K562 (cell line): ENCODE results near the gene NUTM1. TPM values are rescaled to one million over a fixed set of nuclear protein-coding genes. Genes with fewer than 3 reads are reported as not detected.

ENCODE experiments used
- BRF1 ChIP-seq: IDR thresholded peaks from 3 replicates; pipeline ENCODE4 v1.6.1; 2011; ENCODE audit warnings: borderline replicate concordance, mild to moderate bottlenecking; ENCODE audit not compliant: insufficient read length; ENCODE audit errors: extremely low read depth
- CBX5 ChIP-seq: IDR thresholded peaks from 2 replicates; pipeline ENCODE4 v1.6.1; 2014; ENCODE audit warnings: low read depth, borderline replicate concordance
- DACH1 ChIP-seq: fragments of 450-650 bp; IDR thresholded peaks from 2 replicates; pipeline ENCODE4 v1.6.1; 2018; ENCODE audit not compliant: partially characterized antibody
- ETS1 ChIP-seq: conservative IDR thresholded peaks from 2 replicates; pipeline ENCODE4 v1.6.1; 2011; ENCODE audit warnings: low read depth, mild to moderate bottlenecking, low read length; ENCODE audit not compliant: control insufficient read depth
- HDAC2 ChIP-seq: fragments of 450-650 bp; IDR thresholded peaks from 2 replicates; pipeline ENCODE4 v1.6.1; 2016; ENCODE audit warnings: mild to moderate bottlenecking
- HNRNPUL1 ChIP-seq: fragments of 200-400 bp; formaldehyde crosslinking; IDR thresholded peaks from 2 replicates; pipeline ENCODE4 v1.6.1; 2017; ENCODE audit warnings: low read length
- RB1 ChIP-seq: fragments of 450-650 bp; IDR thresholded peaks from 2 replicates; pipeline ENCODE4 v1.6.1; 2017; ENCODE audit warnings: low read depth, mild to moderate bottlenecking
- SOX6 ChIP-seq: fragments of 450-650 bp; IDR thresholded peaks from 2 replicates; pipeline ENCODE4 v1.6.1; 2014; ENCODE audit warnings: mild to moderate bottlenecking
- TAF1 ChIP-seq: IDR thresholded peaks from 2 replicates; pipeline ENCODE4 v1.6.1; 2011; ENCODE audit warnings: mild to moderate bottlenecking, low read length, moderate library complexity; ENCODE audit not compliant: insufficient read depth, control insufficient read depth, severe bottlenecking; ENCODE audit errors: extremely low read depth
- XRCC5 ChIP-seq: fragments of 200-400 bp; formaldehyde crosslinking; IDR thresholded peaks from 2 replicates; pipeline ENCODE4 v1.6.1; 2017; ENCODE audit warnings: low read depth, mild to moderate bottlenecking, low read length
- ZBTB11 ChIP-seq, 3 experiments: fragments of 200-800 bp in 1 of 3; fragments of 250-450 bp in 1 of 3; fragments of 450-650 bp in 1 of 3; sonication (Bioruptor Pico) in 1 of 3; sonication (Bioruptor generic) in 1 of 3; formaldehyde crosslinking in 1 of 3; IDR thresholded peaks; 2 replicates each; pipeline versions ENCODE4 v1.6.1 to v1.8.0; 2016 to 2022; ENCODE audit warnings: mild to moderate bottlenecking in 2 of 3, missing genetic modification characterization in 2 of 3, missing compliant biosample characterization in 1 of 3, moderate library complexity in 1 of 3
- ZFP36 ChIP-seq: fragments of 150-350 bp; IDR thresholded peaks from 2 replicates; pipeline ENCODE4 v1.6.1; 2018; ENCODE audit warnings: low read length, low read depth; ENCODE audit not compliant: partially characterized antibody
- ZNF318 ChIP-seq, 2 experiments: fragments of 450-650 bp; IDR thresholded peaks; 2 replicates each; pipeline ENCODE4 v1.6.1; 2016; ENCODE audit warnings: mild to moderate bottlenecking in 2 of 2, borderline replicate concordance in 1 of 2, low read depth in 1 of 2, moderate library complexity in 1 of 2
- ZNF830 ChIP-seq: fragments of 250-450 bp; sonication (Bioruptor Pico); IDR thresholded peaks from 2 replicates; pipeline ENCODE4 v1.5.0; 2021; ENCODE audit warnings: mild to moderate bottlenecking
- polyA plus RNA-seq, 8 experiments: library from polyadenylated mRNA; depleted of rRNA in 4 of 8; stranded (reverse) in 5 of 8; unstranded in 3 of 8; fragments of >200 nt; fragmentation: Nextera tagmentation in 2 of 8; fragmentation: Illumina TruSeq in 1 of 8; extraction: Ambion mirVana in 2 of 8; extraction: Trizol in 1 of 8; gene quantifications; 2 replicates each; pipeline versions ENCODE4 v1.2.1 to v1.2.3, GENCODE V29; 2011 to 2014; ENCODE audit warnings: inconsistent platforms in 1 of 8, missing spikeins in 1 of 8
- total RNA-seq, 7 experiments: library from RNA; depleted of rRNA in 6 of 7; stranded (reverse); fragments of >200 nt in 6 of 7; fragmentation: Illumina TruSeq in 2 of 7; extraction: Trizol in 2 of 7; gene quantifications; 2 replicates each; pipeline versions ENCODE4 v1.2.1 to v1.2.3, GENCODE V29; 2011 to 2021; ENCODE audit warnings: low replicate concordance in 1 of 7

NUTM1 gene
- total and polyA plus RNA-seq, 9 of the 15 experiments (the other 6 are each of a cell fraction or from before 2014, with no cell fraction given): 0.01 to 0.05 (median 0.04) TPM; not detected in 4

- TF ChIP-seq SOX6 (peak; percentile 75), ZNF318 (IDR thresholded peaks at IDR 0.05; ENCODE audit: borderline replicate concordance in 1 of 2, low read depth in 1 of 2) (no peak), CBX5 (no peak), RB1 (no peak), XRCC5 (no peak), ETS1 (no peak), DACH1 (no peak), TAF1 (peak; percentile 34), HNRNPUL1 (no peak), BRF1 (no peak), ZNF830 (CRISPR knock-in tag) (no peak), ZBTB11 (CRISPR knock-in tag; IDR thresholded peaks at IDR 0.05) (peak in 1 of 3 experiments; percentile 10; a peak in 1 of 6 replicates), ZFP36 (no peak), HDAC2 (peak; percentile 35; the same call in 1 of the 2 replicates)
Measured at GRCh38 chr15:34318277-34319079, 24.6 kb upstream of the NUTM1 start (continued).
